ENCODE results near the gene ANKRD33B.

- no peak for TF ChIP-seq SYNCRIP (IDR thresholded peaks at IDR 0.05; ENCODE audit: insufficient read depth, low read depth, low read length)
- no peak for TF ChIP-seq ZSCAN22 (CRISPR knock-in tag; IDR thresholded peaks at IDR 0.05)
- no peak for TF ChIP-seq YEATS4 (CRISPR knock-in tag; IDR thresholded peaks at IDR 0.05; ENCODE audit: borderline replicate concordance)
- no peak for TF ChIP-seq ZNF777 (CRISPR knock-in tag; IDR thresholded peaks at IDR 0.05)
- no peak for TF ChIP-seq BRD4 (CRISPR knock-in tag; IDR thresholded peaks at IDR 0.05)
- TF ChIP-seq MAFG (CRISPR knock-in tag; IDR thresholded peaks at IDR 0.05): no peak
- no peak for TF ChIP-seq ZNF362 (CRISPR knock-in tag; IDR thresholded peaks at IDR 0.05; ENCODE audit: borderline replicate concordance)
- no peak for TF ChIP-seq ZNF501 (CRISPR knock-in tag; IDR thresholded peaks at IDR 0.05)
- no peak for TF ChIP-seq ETV6 (CRISPR knock-in tag; conservative IDR thresholded peaks at IDR 0.05)
Measured at GRCh38 chr5:10662083-10662482, 98.2 kb downstream of the ANKRD33B start.
